H1 (cell line): ENCODE measurements around the gene CDH16. TPM values are rescaled to one million over a fixed set of nuclear protein-coding genes. Genes with fewer than 3 reads are reported as not detected.

ENCODE experiments used
- CTBP2 ChIP-seq: IDR thresholded peaks from 2 replicates; pipeline ENCODE4 v1.7.0; 2011; ENCODE audit warnings: borderline replicate concordance, mild to moderate bottlenecking, moderate library complexity, mixed read lengths, low read length; ENCODE audit not compliant: insufficient read depth, insufficient read length
- MAFK ChIP-seq: IDR thresholded peaks from 2 replicates; pipeline ENCODE4 v1.6.1; 2012; ENCODE audit warnings: low read depth, mild to moderate bottlenecking, improper control_type of control experiment, low read length
- RXRA ChIP-seq: IDR thresholded peaks from 2 replicates; pipeline ENCODE4 v1.6.1; 2011; ENCODE audit warnings: low read depth, mild to moderate bottlenecking, low read length, moderate library complexity; ENCODE audit not compliant: insufficient read depth
- polyA plus RNA-seq, 7 experiments: library from polyadenylated mRNA; depleted of rRNA in 3 of 7; stranded (reverse) in 5 of 7; unstranded in 2 of 7; fragments of >200 nt in 5 of 7; fragments of 200-250 nt in 2 of 7; gene quantifications; 1 replicate in 5 of 7; 2 replicates in 1 of 7; 4 replicates in 1 of 7; pipeline versions ENCODE4 v1.2.1 to v1.2.3, GENCODE V29; 2011 to 2013; ENCODE audit warnings: missing spikeins in 2 of 7, mixed read lengths in 2 of 7
- total RNA-seq: library from RNA; stranded (reverse); fragmentation: NEBNext Ultra II Directional; extraction: Animal tissue kit (Norgen Biotek cat#: 25700); gene quantifications from 2 replicates; pipeline ENCODE4 v1.2.1, GENCODE V29; 2021
- TF ChIP-seq, protein P1 (sequence below): fragments of 300-600 bp; sonication (generic); IDR thresholded peaks from 2 replicates; pipeline ENCODE4 v1.7.1; 2012; ENCODE audit warnings: low read length, moderate library complexity, mild to moderate bottlenecking, inconsistent platforms; ENCODE audit not compliant: insufficient replicate concordance

Gene CDH16
- total and polyA plus RNA-seq, 2 of the 8 experiments (the other 6 are each of a cell fraction or from before 2014, with no cell fraction given), result not detected

DNA sequence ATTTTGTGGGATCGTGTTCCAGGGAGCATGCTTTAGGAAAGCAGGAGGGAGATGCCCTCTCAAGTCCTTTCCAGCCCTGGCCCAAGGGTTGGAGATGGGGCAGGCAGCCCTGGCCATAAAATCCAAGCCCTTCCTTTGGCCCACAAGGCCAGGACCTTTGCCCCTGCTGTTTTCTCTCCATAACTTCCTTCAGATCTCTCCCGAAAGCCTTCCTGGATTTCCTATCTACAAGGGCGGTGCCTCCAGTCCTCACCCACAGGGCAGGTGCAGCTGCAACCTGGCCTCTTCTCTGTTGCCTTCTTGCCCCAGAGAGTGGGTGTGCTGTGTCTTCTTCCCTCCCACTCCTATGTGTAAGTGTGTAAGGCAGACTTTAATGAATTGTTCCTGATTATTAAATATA lies 46.8 kb downstream of the CDH16 start (continued):
- TF ChIP-seq, protein P1, sequence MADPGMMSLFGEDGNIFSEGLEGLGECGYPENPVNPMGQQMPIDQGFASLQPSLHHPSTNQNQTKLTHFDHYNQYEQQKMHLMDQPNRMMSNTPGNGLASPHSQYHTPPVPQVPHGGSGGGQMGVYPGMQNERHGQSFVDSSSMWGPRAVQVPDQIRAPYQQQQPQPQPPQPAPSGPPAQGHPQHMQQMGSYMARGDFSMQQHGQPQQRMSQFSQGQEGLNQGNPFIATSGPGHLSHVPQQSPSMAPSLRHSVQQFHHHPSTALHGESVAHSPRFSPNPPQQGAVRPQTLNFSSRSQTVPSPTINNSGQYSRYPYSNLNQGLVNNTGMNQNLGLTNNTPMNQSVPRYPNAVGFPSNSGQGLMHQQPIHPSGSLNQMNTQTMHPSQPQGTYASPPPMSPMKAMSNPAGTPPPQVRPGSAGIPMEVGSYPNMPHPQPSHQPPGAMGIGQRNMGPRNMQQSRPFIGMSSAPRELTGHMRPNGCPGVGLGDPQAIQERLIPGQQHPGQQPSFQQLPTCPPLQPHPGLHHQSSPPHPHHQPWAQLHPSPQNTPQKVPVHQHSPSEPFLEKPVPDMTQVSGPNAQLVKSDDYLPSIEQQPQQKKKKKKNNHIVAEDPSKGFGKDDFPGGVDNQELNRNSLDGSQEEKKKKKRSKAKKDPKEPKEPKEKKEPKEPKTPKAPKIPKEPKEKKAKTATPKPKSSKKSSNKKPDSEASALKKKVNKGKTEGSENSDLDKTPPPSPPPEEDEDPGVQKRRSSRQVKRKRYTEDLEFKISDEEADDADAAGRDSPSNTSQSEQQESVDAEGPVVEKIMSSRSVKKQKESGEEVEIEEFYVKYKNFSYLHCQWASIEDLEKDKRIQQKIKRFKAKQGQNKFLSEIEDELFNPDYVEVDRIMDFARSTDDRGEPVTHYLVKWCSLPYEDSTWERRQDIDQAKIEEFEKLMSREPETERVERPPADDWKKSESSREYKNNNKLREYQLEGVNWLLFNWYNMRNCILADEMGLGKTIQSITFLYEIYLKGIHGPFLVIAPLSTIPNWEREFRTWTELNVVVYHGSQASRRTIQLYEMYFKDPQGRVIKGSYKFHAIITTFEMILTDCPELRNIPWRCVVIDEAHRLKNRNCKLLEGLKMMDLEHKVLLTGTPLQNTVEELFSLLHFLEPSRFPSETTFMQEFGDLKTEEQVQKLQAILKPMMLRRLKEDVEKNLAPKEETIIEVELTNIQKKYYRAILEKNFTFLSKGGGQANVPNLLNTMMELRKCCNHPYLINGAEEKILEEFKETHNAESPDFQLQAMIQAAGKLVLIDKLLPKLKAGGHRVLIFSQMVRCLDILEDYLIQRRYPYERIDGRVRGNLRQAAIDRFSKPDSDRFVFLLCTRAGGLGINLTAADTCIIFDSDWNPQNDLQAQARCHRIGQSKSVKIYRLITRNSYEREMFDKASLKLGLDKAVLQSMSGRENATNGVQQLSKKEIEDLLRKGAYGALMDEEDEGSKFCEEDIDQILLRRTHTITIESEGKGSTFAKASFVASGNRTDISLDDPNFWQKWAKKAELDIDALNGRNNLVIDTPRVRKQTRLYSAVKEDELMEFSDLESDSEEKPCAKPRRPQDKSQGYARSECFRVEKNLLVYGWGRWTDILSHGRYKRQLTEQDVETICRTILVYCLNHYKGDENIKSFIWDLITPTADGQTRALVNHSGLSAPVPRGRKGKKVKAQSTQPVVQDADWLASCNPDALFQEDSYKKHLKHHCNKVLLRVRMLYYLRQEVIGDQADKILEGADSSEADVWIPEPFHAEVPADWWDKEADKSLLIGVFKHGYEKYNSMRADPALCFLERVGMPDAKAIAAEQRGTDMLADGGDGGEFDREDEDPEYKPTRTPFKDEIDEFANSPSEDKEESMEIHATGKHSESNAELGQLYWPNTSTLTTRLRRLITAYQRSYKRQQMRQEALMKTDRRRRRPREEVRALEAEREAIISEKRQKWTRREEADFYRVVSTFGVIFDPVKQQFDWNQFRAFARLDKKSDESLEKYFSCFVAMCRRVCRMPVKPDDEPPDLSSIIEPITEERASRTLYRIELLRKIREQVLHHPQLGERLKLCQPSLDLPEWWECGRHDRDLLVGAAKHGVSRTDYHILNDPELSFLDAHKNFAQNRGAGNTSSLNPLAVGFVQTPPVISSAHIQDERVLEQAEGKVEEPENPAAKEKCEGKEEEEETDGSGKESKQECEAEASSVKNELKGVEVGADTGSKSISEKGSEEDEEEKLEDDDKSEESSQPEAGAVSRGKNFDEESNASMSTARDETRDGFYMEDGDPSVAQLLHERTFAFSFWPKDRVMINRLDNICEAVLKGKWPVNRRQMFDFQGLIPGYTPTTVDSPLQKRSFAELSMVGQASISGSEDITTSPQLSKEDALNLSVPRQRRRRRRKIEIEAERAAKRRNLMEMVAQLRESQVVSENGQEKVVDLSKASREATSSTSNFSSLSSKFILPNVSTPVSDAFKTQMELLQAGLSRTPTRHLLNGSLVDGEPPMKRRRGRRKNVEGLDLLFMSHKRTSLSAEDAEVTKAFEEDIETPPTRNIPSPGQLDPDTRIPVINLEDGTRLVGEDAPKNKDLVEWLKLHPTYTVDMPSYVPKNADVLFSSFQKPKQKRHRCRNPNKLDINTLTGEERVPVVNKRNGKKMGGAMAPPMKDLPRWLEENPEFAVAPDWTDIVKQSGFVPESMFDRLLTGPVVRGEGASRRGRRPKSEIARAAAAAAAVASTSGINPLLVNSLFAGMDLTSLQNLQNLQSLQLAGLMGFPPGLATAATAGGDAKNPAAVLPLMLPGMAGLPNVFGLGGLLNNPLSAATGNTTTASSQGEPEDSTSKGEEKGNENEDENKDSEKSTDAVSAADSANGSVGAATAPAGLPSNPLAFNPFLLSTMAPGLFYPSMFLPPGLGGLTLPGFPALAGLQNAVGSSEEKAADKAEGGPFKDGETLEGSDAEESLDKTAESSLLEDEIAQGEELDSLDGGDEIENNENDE, result no peak
- TF ChIP-seq MAFK (no peak), CTBP2 (no peak), RXRA (no peak)
- TF ChIP-seq, all 59 proteins: peak for 0
